Brain microvascular endothelial cell (primary cell): ENCODE measurements around the gene MAB21L3.

Experiments used
- DNase-seq: peaks from one replicate; pipeline ENCODE4 v3.0.0-alpha.2; 2020
- H3K27ac ChIP-seq: fragments of 250-450 bp; sonication (Bioruptor Pico); 2 replicates; pipeline ENCODE4 v1.5.1; 2020; ENCODE audit warnings: mild to moderate bottlenecking, moderate library complexity
- H3K27me3 ChIP-seq: fragments of 250-450 bp; sonication (Bioruptor Pico); replicated peaks from 2 replicates; pipeline ENCODE4 v1.5.1; 2020; ENCODE audit warnings: mild to moderate bottlenecking
- H3K36me3 ChIP-seq: fragments of 250-450 bp; sonication (Bioruptor Pico); replicated peaks from 2 replicates; pipeline ENCODE4 v1.5.1; 2020; ENCODE audit warnings: mild to moderate bottlenecking
- H3K4me3 ChIP-seq: 2 replicates; pipeline ENCODE4 v1.5.1; 2011; ENCODE audit warnings: low read depth, mild to moderate bottlenecking, control low read depth, low read length, moderate library complexity
- in situ Hi-C: cut with HindIII; loops from 2 replicates; pipeline ENCODE4 v1.10.0; 2017; ENCODE audit warnings: low sequenced_read_pairs, low pct_ligation_motif_present
- TF ChIP-seq, protein P1 (sequence below): IDR thresholded peaks from 2 replicates; pipeline ENCODE4 v1.5.1; 2011; ENCODE audit warnings: low read depth, mild to moderate bottlenecking, moderate library complexity, low read length, control low read depth, inconsistent platforms; ENCODE audit errors: missing control alignments

Gene MAB21L3

GRCh38 chr1:116182019-116182714, 71.0 kb downstream of the MAB21L3 start:
- no peak overlapping the region for H3K27ac ChIP-seq

More at GRCh38 chr1:116182019-116182714, 71.0 kb downstream of the MAB21L3 start:
- Histone ChIP-seq H3K27me3 (no peaks in the 10 kb centered on the region), H3K36me3 (no peaks in the 10 kb centered on the region), H3K4me3 (no peak overlapping the region)
- in situ Hi-C loops: no loop called here
- TF ChIP-seq, protein P1, sequence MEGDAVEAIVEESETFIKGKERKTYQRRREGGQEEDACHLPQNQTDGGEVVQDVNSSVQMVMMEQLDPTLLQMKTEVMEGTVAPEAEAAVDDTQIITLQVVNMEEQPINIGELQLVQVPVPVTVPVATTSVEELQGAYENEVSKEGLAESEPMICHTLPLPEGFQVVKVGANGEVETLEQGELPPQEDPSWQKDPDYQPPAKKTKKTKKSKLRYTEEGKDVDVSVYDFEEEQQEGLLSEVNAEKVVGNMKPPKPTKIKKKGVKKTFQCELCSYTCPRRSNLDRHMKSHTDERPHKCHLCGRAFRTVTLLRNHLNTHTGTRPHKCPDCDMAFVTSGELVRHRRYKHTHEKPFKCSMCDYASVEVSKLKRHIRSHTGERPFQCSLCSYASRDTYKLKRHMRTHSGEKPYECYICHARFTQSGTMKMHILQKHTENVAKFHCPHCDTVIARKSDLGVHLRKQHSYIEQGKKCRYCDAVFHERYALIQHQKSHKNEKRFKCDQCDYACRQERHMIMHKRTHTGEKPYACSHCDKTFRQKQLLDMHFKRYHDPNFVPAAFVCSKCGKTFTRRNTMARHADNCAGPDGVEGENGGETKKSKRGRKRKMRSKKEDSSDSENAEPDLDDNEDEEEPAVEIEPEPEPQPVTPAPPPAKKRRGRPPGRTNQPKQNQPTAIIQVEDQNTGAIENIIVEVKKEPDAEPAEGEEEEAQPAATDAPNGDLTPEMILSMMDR: no peak
- no peak for DNase-seq
